ENCODE measurements around the gene STK32A.

STK32A gene

GRCh38 chr5:147393874-147394672, 159.2 kb downstream of the STK32A start:
- no peak for DNase-seq

GRCh38 chr5:147396070-147396823, 161.4 kb downstream of the STK32A start:
- no peak for DNase-seq

GRCh38 chr5:147397616-147398015, 162.8 kb downstream of the STK32A start:
- DNase-seq: no peak

GRCh38 chr5:147398860-147399259, 164.0 kb downstream of the STK32A start:
- DNase-seq: no peak

GRCh38 chr5:147400126-147400809, 165.4 kb downstream of the STK32A start:
- no peak for DNase-seq

GRCh38 chr5:147400881-147401280, 166.1 kb downstream of the STK32A start:
- DNase-seq: no peak

- DNase-seq: no peak
These were observed 169.1 kb downstream of the STK32A start for GRCh38 chr5:147403651-147404640.

GRCh38 chr5:147404706-147405105, 169.9 kb downstream of the STK32A start:
- DNase-seq: no peak

- DNase-seq: no peak
These were observed 171.8 kb downstream of the STK32A start for GRCh38 chr5:147406636-147407035.

- DNase-seq: no peak
These were observed 172.4 kb downstream of the STK32A start for GRCh38 chr5:147407094-147407681.

GRCh38 chr5:147408980-147409379, 174.2 kb downstream of the STK32A start:
- DNase-seq: no peak

- DNase-seq: no peak
These were observed 175.9 kb downstream of the STK32A start for GRCh38 chr5:147410496-147411358.

- no peak for DNase-seq
These were observed 176.8 kb downstream of the STK32A start for GRCh38 chr5:147411359-147412319.

GRCh38 chr5:147412561-147412960, 177.7 kb downstream of the STK32A start:
- no peak for DNase-seq

- DNase-seq: no peak
These were observed 178.4 kb downstream of the STK32A start for GRCh38 chr5:147413266-147413665.

GRCh38 chr5:147415651-147416050, 180.8 kb downstream of the STK32A start:
- DNase-seq: no peak

GRCh38 chr5:147417135-147417813, 182.4 kb downstream of the STK32A start:
- no peak for DNase-seq

GRCh38 chr5:147418613-147419012, 183.8 kb downstream of the STK32A start:
- DNase-seq: no peak
